GM21825 (cell line): Measurements from ENCODE around the gene CLEC3B.
"Not testable (repeated sequence)": the region's sequence is repeated elsewhere in the genome, so short reads cannot be mapped to it uniquely, and the experiment has no call there.

ENCODE experiments used
- ATAC-seq: cut with Tn5 transposase; IDR thresholded peaks from one replicate; pipeline ENCODE4 v1.9.1; 2021; ENCODE audit warnings: mild to moderate bottlenecking, moderate library complexity; ENCODE audit not compliant: unreplicated experiment

CLEC3B gene

GRCh38 chr3:45064512-45065372, 38.6 kb downstream of the CLEC3B start:
- ATAC-seq, result no peak

GRCh38 chr3:45065373-45065720, 39.2 kb downstream of the CLEC3B start:
- no peak for ATAC-seq

DNA sequence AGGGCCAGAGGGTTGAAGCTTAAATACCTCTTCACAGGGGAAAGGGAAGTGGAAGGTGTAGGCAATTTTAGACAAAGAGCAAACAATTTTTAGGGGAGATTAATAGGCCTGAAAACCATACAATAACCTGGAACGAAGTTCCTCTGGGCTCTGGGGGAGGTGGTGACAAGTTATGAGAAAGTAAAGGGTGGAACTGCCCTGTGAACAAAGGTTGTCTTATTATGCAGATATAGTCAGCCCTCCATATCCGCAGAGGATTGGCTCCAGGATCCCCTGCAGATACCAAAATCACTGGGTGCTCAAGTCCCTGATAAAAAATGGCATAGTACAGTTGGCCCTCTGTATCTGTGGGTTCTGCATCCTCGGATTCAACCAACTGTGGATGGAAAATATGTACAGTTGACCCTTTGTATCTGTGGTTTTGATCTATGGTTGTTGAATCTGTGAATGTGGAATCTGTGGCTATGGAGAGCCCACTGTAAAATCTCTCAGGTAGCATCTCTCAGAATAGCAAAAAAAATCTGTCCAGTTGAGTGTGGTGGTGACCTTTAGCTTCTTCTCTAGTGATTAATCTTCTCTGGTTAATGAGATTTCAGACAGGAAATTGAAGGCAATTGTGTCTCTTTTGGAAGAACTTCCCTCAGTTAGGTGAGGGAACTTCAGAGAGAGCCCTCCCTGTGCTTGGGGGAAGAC, 40.2 kb downstream of the CLEC3B start:
- no peak for ATAC-seq

GRCh38 chr3:45067486-45067885, 41.4 kb downstream of the CLEC3B start:
- ATAC-seq, result no peak

DNA sequence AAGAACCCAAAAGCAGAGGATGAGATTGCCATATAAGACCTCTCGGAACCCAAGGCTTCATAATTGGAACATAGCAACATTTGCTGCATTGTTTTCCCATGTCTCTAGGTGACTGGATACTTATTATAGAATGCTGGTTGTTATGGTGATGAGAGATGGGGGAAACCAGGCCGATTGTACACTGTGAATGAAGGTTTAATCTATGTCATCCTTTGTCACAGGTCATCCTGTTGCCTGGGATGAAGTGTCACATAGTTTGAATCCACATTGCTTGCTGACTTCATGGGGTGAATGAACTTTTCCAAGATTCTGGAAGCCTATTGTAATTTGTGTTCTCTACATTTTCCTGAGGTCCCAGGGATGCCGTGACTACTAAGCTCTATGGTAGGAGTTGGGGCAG, 41.8 kb downstream of the CLEC3B start:
- no peak for ATAC-seq

DNA sequence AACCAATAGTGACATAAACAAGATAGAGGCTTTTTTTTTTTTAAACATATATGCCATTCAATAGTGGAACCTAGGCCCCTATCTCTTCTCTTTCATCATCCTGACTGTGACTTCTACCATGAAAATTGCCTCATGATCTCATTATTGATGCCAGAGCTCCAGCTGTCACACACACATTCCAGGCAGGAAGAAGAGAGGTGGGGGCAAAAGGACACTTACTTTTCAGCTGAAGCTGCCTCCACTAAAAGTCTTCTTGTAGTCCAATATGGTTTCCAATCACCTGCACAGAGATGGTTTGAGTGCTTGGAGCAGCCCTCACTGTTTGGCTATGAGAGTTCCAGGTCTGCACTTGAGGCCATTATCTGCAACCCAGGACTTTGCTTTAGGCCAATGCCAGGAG, 45.0 kb downstream of the CLEC3B start:
- no peak for ATAC-seq

GRCh38 chr3:45075821-45076625, 49.9 kb downstream of the CLEC3B start:
- no peak for ATAC-seq

DNA sequence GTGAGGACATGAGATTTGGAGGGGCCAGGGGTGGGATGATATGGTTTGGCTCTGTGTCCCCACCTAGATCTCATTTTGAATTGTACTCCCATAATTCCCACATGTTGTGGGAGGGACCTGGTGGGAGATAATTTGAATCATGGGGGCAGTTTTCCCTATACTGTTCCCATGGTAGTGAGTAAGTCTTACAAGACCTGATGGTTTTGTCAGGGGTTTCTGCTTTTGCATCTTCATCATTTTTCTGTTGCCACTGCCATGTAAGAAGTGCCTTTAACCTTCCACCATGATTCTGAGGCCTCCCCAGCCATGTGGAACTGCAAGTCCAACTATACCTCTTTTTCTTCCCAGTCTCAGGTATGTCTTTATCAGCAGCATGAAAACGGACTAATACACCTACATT, 52.2 kb downstream of the CLEC3B start:
- not testable (repeated sequence) for ATAC-seq

DNA sequence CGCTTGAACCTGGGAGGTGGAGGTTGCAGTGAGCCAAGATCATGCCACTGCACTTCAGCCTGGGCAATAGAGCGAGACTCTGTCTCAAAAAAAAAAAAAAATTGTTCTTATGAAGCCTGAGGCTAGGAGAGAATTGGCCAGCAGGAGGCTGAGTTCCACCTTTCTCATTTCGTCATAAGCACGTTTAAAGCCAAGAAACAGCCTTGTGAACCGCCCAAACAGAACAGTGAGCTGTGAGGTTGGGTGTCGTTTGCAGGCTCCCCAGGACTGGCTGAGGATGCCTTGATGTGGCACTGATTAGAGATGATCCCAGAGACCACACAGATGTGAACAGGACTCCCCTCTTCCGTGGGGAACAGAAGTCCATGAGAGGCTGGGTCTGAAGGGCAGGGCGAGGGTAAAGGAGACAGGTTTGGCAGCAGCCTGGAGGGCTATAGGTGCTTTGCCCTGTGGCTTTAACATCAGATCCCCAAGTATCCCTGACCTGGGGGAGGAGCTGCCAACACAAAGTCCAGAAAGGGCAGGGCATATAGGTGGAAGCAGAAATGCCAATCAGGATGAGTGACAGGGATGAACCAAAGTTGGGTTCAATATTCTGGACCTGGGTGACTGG, 52.9 kb downstream of the CLEC3B start:
- ATAC-seq, result no peak

- no peak for ATAC-seq
Observed at GRCh38 chr3:45079715-45080114, 53.6 kb downstream of the CLEC3B start.

DNA sequence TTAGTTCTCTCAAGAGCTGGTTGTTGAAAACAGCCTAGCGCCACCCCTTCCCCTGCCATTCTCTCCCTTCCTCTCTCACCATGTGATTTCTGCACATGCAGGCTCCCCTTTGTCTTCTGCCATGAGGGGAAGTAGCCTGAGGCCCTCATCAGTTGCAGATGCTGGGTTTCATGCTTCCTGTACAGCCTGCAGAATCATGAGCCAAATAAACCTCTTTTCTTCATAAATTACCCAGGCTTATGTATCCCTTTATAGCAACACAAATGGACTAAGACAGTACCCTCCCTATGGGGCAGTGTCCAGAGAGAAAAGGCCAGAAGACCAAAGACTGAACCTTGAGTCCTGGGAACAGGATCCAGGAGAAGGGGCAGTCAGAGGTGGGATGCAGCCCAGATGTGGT, 54.7 kb downstream of the CLEC3B start:
- ATAC-seq, result no peak

- no peak for ATAC-seq
Observed at GRCh38 chr3:45081506-45082141, 55.5 kb downstream of the CLEC3B start.

- no peak for ATAC-seq
Observed at GRCh38 chr3:45082142-45082538, 56.0 kb downstream of the CLEC3B start.

- ATAC-seq, result no peak
Observed at GRCh38 chr3:45083023-45083422, 56.9 kb downstream of the CLEC3B start.

GRCh38 chr3:45084361-45084760, 58.3 kb downstream of the CLEC3B start:
- ATAC-seq, result no peak

- ATAC-seq, result no peak
Observed at GRCh38 chr3:45084820-45085816, 59.0 kb downstream of the CLEC3B start.
